Adrenal gland (tissue), 12 donors: ENCODE data around the gene CEP128. TPM values are rescaled to one million over a fixed set of nuclear protein-coding genes. Genes with fewer than 3 reads are reported as not detected.

Source experiments
- DNase-seq, 7 donors: peaks; one replicate each; pipeline ENCODE4 v3.0.0-alpha.2; 2019 to 2020
- H3K27ac ChIP-seq, 5 donors: fragments of 200-600 bp; sonication (generic) in 4 of 5; 1 replicate in 3 of 5; 2 replicates in 2 of 5; pipeline versions ENCODE4 v1.5.1 to v1.8.0; 2016 to 2020; ENCODE audit warnings: mild to moderate bottlenecking in 1 of 5
- H3K27me3 ChIP-seq: fragments of 200-600 bp; 2 replicates; pipeline ENCODE4 v1.8.0; 2021
- H3K36me3 ChIP-seq, 2 donors: fragments of 200-600 bp; replicated peaks in 1 of 2; 1 replicate in 1 of 2; 2 replicates in 1 of 2; pipeline versions ENCODE4 v1.5.1 to v1.8.0; 2018 to 2022
- H3K4me1 ChIP-seq, 2 donors: fragments of 200-600 bp; replicated peaks in 1 of 2; 1 replicate in 1 of 2; 2 replicates in 1 of 2; pipeline versions ENCODE4 v1.5.1 to v1.8.0; 2018 to 2021
- H3K4me3 ChIP-seq, 4 donors: fragments of 200-600 bp; sonication (generic) in 3 of 4; one replicate each; pipeline ENCODE4 v1.5.1; 2016 to 2018
- H3K9me3 ChIP-seq, 3 donors: fragments of 200-600 bp; sonication (generic) in 1 of 3; replicated peaks in 1 of 3; 1 replicate in 2 of 3; 2 replicates in 1 of 3; pipeline versions ENCODE4 v1.5.1 to v1.8.0; 2016 to 2021
- CTCF ChIP-seq, 6 experiments: fragments of 450-650 bp in 4 of 6; fragments of 200-600 bp in 2 of 6; sonication (generic) in 1 of 6; IDR thresholded peaks; 1 replicate in 5 of 6; 2 replicates in 1 of 6; pipeline versions ENCODE4 v1.5.1 to v1.8.0; 2016 to 2021; ENCODE audit warnings: antibody characterized with exemption in 6 of 6, mild to moderate bottlenecking in 2 of 6, moderate library complexity in 1 of 6
- POLR2A ChIP-seq, 2 donors: fragments of 450-650 bp; IDR thresholded peaks; one replicate each; pipeline ENCODE4 v1.6.1; 2017; ENCODE audit warnings: antibody characterized with exemption in 2 of 2, mild to moderate bottlenecking in 2 of 2, moderate library complexity in 1 of 2
- WGBS, 4 donors: extraction: QIAGEN DNeasy Blood & Tissue Kit in 2 of 4; methylation state at CpG; one replicate each; pipeline versions ENCODE4 v1.1.5 to v1.1.7; 2013 to 2017; 5-methylcytosine and 5-hydroxymethylcytosine counted together
- intact Hi-C, 2 donors: fragments of 100-400 bp; cut with DNase I; formaldehyde crosslinking; loops; one replicate each; pipeline versions ENCODE4 v1.14.1 to v1.15.0; 2022 to 2023
- polyA plus RNA-seq, 3 donors: library from polyadenylated mRNA; stranded (reverse); fragments of 200-250 nt in 2 of 3; fragments of 350-450 nt in 1 of 3; fragmentation: Illumina TruSeq in 1 of 3; extraction: RNeasy Lipid Tissue Mini Kit (QIAGEN cat#74804) in 1 of 3; gene quantifications; one replicate each; pipeline ENCODE4 v1.2.3, GENCODE V29; 2013 to 2014
- total RNA-seq, 9 donors: library from RNA; depleted of rRNA in 4 of 9; stranded (reverse); fragments of >200 nt in 4 of 9; fragments of 120-200 nt in 1 of 9; fragmentation: NEBNext Ultra II Directional in 1 of 9; extraction: Animal tissue kit (Norgen Biotek cat#: 25700) in 1 of 9; gene quantifications; one replicate each; pipeline versions ENCODE4 v1.1.0 to v1.2.4, GENCODE V29; 2013 to 2023
- donor health status: healthy with polysubstance abuse.
- donor health status: Bipolar disorder and iron deficiency.
- donor health status: DM: yes; HTN: yes; CAD: no.
- donor health status: DM: no; HTN: no; CAD: no.
- donor health status: DM: no; HTN: no; CAD: no.
- donor health status: DM: yes; HTN: yes; CAD: no.

CEP128 gene
- total and polyA plus RNA-seq, 12 donors, result 1.1 to 5.2 (median 3.1) TPM

GRCh38 chr14:80523518-80524117 is 417.9 kb downstream of the CEP128 start:
- Histone ChIP-seq H3K4me3 (no peak overlapping the region), H3K36me3 (no peaks in the 10 kb centered on the region), H3K27ac (no peak overlapping the region), H3K4me1 (no peaks in the 10 kb centered on the region), H3K27me3 (no peaks in the 10 kb centered on the region), H3K9me3 (no peaks in the 10 kb centered on the region)
- intact Hi-C loops, result no loop called here
- DNase-seq, result no peak
- TF ChIP-seq POLR2A (IDR thresholded peaks at IDR 0.05), result no peak
- TF ChIP-seq CTCF (IDR thresholded peaks at IDR 0.05), result no peak

- no peaks in the 10 kb centered on the region for H3K36me3 ChIP-seq
- H3K4me1 ChIP-seq, result no peaks in the 10 kb centered on the region
- no peak for DNase-seq
- TF ChIP-seq CTCF (IDR thresholded peaks at IDR 0.05) (no peak), POLR2A (IDR thresholded peaks at IDR 0.05) (no peak)
- no peaks in the 10 kb centered on the region for H3K9me3 ChIP-seq
- no peak overlapping the region for H3K27ac ChIP-seq
- intact Hi-C loops, result no loop called here
- H3K4me3 ChIP-seq, result no peak overlapping the region
- no peaks in the 10 kb centered on the region for H3K27me3 ChIP-seq
Measured at GRCh38 chr14:80522936-80523335, 418.6 kb downstream of the CEP128 start.

GRCh38 chr14:80522411-80522810 is 419.1 kb downstream of the CEP128 start:
- Histone ChIP-seq H3K27me3 (no peaks in the 10 kb centered on the region), H3K4me3 (no peak overlapping the region), H3K4me1 (no peaks in the 10 kb centered on the region), H3K36me3 (no peaks in the 10 kb centered on the region), H3K27ac (no peak overlapping the region), H3K9me3 (no peaks in the 10 kb centered on the region)
- intact Hi-C loops, result no loop called here
- 80 to 90% (median 89%) methylated on average over 1 of the region's 1 CpG for WGBS, 4 donors
- no peak for DNase-seq
- TF ChIP-seq POLR2A (IDR thresholded peaks at IDR 0.05) (no peak), CTCF (IDR thresholded peaks at IDR 0.05) (no peak)

GRCh38 chr14:80521456-80521855 is 420.1 kb downstream of the CEP128 start:
- DNase-seq, result no peak
- H3K4me1 ChIP-seq, result no peaks in the 10 kb centered on the region
- intact Hi-C loops, result no loop called here
- H3K27ac ChIP-seq, result no peak overlapping the region
- no peaks in the 10 kb centered on the region for H3K36me3 ChIP-seq
- 93 to 97% (median 96%) methylated on average over 3 of the region's 3 CpGs for WGBS, 4 donors
- TF ChIP-seq CTCF (IDR thresholded peaks at IDR 0.05), result no peak
- TF ChIP-seq POLR2A (IDR thresholded peaks at IDR 0.05), result no peak
- no peaks in the 10 kb centered on the region for H3K9me3 ChIP-seq
- no peaks in the 10 kb centered on the region for H3K27me3 ChIP-seq
- H3K4me3 ChIP-seq, result no peak overlapping the region
